Measurements from ENCODE around the gene SEPTIN8. TPM values are rescaled to one million over a fixed set of nuclear protein-coding genes. Genes with fewer than 3 reads are reported as not detected.

The SEPTIN8 gene
- total and polyA plus RNA-seq, 2 of the 13 experiments (the other 11 are each of a cell fraction or from before 2014, with no cell fraction given), result 41.4 to 49.9 TPM

DNA sequence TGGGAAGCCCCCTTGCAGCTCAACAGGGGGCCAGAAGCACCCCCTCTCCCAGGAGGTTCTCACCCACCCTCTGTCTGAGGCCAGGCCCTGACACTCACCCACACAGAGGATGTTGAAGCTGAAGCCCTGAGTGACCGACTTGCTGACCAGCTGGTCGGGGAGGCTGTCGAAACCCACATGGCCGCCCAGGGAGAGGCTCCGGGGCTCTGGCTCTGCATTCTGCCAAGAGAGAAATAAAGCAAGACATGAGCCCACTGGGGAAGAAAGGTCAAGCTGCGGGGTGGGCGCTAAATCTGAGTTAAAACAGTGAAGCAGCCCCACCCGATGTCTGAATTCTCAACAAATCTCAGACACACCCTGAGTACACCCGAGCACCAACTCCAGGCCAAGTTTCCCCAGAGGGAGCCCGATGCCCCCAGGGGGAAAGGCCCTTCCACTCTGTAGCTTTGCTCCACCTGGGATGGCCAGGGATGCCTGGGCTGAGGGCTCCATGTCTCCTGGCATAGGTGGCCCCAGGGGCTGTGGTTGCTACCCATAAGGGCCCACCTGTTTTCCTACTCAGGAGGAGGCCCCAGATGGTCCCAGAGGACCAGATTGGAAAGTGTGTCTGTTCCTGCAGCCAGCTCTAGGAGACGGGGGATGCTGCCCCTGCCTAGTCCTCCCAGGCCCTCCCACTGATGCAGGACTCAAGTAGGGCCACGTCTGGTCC, 11.6 kb downstream of the SEPTIN8 start:
- Histone ChIP-seq H3K9me3 (ENCODE audit: low read length) (no peaks in the 10 kb centered on the region), H3K36me3 (replicated peaks in 1 of 2; ENCODE audit: control insufficient read depth in 1 of 2, insufficient read depth in 2 of 2, low read length in 2 of 2) (peaks cover 14 to 51% of the 10 kb centered on the region in 2 experiments; a peak in 4 of 5 replicates), H3K4me3 (replicated peaks in 1 of 3; ENCODE audit: insufficient read depth in 1 of 3, low read depth in 2 of 3, low read length in 3 of 3) (no peak overlapping the region), H3K4me2 (ENCODE audit: low read depth, low read length) (no peak overlapping the region), H4K20me1 (ENCODE audit: insufficient read depth, low read length) (no peaks in the 10 kb centered on the region), H3K27me3 (ENCODE audit: control insufficient read depth in 1 of 2, insufficient read depth in 2 of 2, low read length in 2 of 2) (no peaks in the 10 kb centered on the region), H3K27ac (ENCODE audit: extremely low read length, insufficient read depth, low read length) (no peak overlapping the region), H3K9ac (ENCODE audit: insufficient read depth, low read depth, low read length) (no peak overlapping the region), H3K79me2 (ENCODE audit: insufficient read depth, low read length) (peaks cover 22% of the 10 kb centered on the region), H2AFZ (ENCODE audit: low read length) (no peak overlapping the region), H3K4me1 (ENCODE audit: insufficient read depth, low read length) (peaks cover 1% of the 10 kb centered on the region)
- CTCF ChIA-PET (ENCODE audit: low intra/inter-chr PET ratio, low total read pairs), result no interaction called here
- POLR2A ChIA-PET, result no interaction called here
- FAIRE-seq (no peak), DNase-seq (ENCODE audit: low spot score) (no peak), ATAC-seq (no peak)
- BruUV-seq (replicated peaks), result no TSS peak
- intact Hi-C loops (cut with micrococcal nuclease; ENCODE audit: unreplicated experiment), result no loop called here
- 96% methylated on average over 10 of the region's 12 CpGs for WGBS (ENCODE audit: low lambda C conversion rate)
- TF ChIP-seq ONECUT2 (CRISPR knock-in tag; IDR thresholded peaks at IDR 0.05) (no peak), SP5 (CRISPR knock-in tag; IDR thresholded peaks at IDR 0.05; ENCODE audit: borderline replicate concordance, low read depth) (no peak), AGO1 (IDR thresholded peaks at IDR 0.05; ENCODE audit: low read depth, low read length, poor library complexity, severe bottlenecking) (no peak), TCF7 (IDR thresholded peaks at IDR 0.05; ENCODE audit: low read depth) (no peak), ZSCAN31 (CRISPR knock-in tag; IDR thresholded peaks at IDR 0.05; ENCODE audit: low read depth) (no peak), ARID2 (CRISPR knock-in tag; IDR thresholded peaks at IDR 0.05; ENCODE audit: borderline replicate concordance) (no peak), MYC (CRISPR knock-in tag; IDR thresholded peaks at IDR 0.05; ENCODE audit: borderline replicate concordance) (no peak), JUNB (CRISPR knock-in tag; IDR thresholded peaks at IDR 0.05; ENCODE audit: borderline replicate concordance) (no peak), SCMH1 (CRISPR knock-in tag; IDR thresholded peaks at IDR 0.05; ENCODE audit: borderline replicate concordance) (no peak), ZNF160 (CRISPR knock-in tag; IDR thresholded peaks at IDR 0.05) (no peak), AGO2 (optimal IDR thresholded peaks at IDR 0.05; ENCODE audit: low read depth, low read length) (no peak), ARID4A (CRISPR knock-in tag; IDR thresholded peaks at IDR 0.05; ENCODE audit: borderline replicate concordance) (no peak), ATAD3A (CRISPR knock-in tag; IDR thresholded peaks at IDR 0.05) (no peak), ETV5 (CRISPR knock-in tag; IDR thresholded peaks at IDR 0.05; ENCODE audit: borderline replicate concordance) (no peak), TEAD3 (CRISPR knock-in tag; optimal IDR thresholded peaks at IDR 0.05; ENCODE audit: borderline replicate concordance) (no peak), HOXA3 (CRISPR knock-in tag; IDR thresholded peaks at IDR 0.05) (no peak), ZKSCAN5 (CRISPR knock-in tag; IDR thresholded peaks at IDR 0.05) (no peak)
- TF ChIP-seq, protein P1, sequence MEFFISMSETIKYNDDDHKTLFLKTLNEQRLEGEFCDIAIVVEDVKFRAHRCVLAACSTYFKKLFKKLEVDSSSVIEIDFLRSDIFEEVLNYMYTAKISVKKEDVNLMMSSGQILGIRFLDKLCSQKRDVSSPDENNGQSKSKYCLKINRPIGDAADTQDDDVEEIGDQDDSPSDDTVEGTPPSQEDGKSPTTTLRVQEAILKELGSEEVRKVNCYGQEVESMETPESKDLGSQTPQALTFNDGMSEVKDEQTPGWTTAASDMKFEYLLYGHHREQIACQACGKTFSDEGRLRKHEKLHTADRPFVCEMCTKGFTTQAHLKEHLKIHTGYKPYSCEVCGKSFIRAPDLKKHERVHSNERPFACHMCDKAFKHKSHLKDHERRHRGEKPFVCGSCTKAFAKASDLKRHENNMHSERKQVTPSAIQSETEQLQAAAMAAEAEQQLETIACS (CRISPR knock-in tag; IDR thresholded peaks at IDR 0.05), result no peak
- in situ Hi-C loops (cut with HindIII; ENCODE audit: extremely low pct_ligation_motif_present, low pct_unique_long_range_greater_than_20kb), result no loop called here

All from HepG2 (cell line).